MM.1S (cell line): Measurements from ENCODE around the gene CNGA3.

Experiments used
- DNase-seq: peaks from one replicate; pipeline ENCODE4 v3.0.0-alpha.2; 2015
- H2AFZ ChIP-seq: fragments of 300-600 bp; sonication (generic); 2 replicates; pipeline ENCODE4 v1.6.0; 2016; ENCODE audit warnings: antibody characterized with exemption, low read length
- H3F3A ChIP-seq: fragments of 300-600 bp; sonication (generic); 2 replicates; pipeline ENCODE4 v1.6.1; 2016; ENCODE audit warnings: mild to moderate bottlenecking, antibody characterized with exemption, low read length, moderate library complexity, mixed read lengths; ENCODE audit not compliant: insufficient read depth
- H3K27ac ChIP-seq: fragments of 300-600 bp; sonication (generic); 2 replicates; pipeline ENCODE4 v1.5.1; 2016; ENCODE audit warnings: mild to moderate bottlenecking, low read length
- H3K27me3 ChIP-seq: fragments of 300-600 bp; sonication (generic); replicated peaks from 2 replicates; pipeline ENCODE4 v1.6.0; 2016; ENCODE audit warnings: low read length; ENCODE audit not compliant: insufficient read depth
- H3K36me3 ChIP-seq: fragments of 300-600 bp; sonication (generic); replicated peaks from 2 replicates; pipeline ENCODE4 v1.6.1; 2016; ENCODE audit warnings: mild to moderate bottlenecking, low read length, mixed read lengths; ENCODE audit not compliant: insufficient read depth
- H3K4me1 ChIP-seq: fragments of 300-600 bp; sonication (generic); 2 replicates; pipeline ENCODE4 v1.6.1; 2016; ENCODE audit warnings: low read length, mixed read lengths
- H3K4me2 ChIP-seq: fragments of 300-600 bp; sonication (generic); 2 replicates; pipeline ENCODE4 v1.6.0; 2016; ENCODE audit warnings: low read depth, low read length
- H3K4me3 ChIP-seq: fragments of 300-600 bp; sonication (generic); 2 replicates; pipeline ENCODE4 v1.5.1; 2016; ENCODE audit warnings: low read length, mixed read lengths
- H3K79me2 ChIP-seq: fragments of 300-600 bp; sonication (generic); 2 replicates; pipeline ENCODE4 v1.6.1; 2016; ENCODE audit warnings: mixed run types, low read length, mixed read lengths
- H3K9ac ChIP-seq: fragments of 300-600 bp; sonication (generic); 2 replicates; pipeline ENCODE4 v1.6.1; 2016; ENCODE audit warnings: low read length, mixed read lengths
- H3K9me2 ChIP-seq: fragments of 300-600 bp; sonication (generic); replicated peaks from 2 replicates; pipeline ENCODE4 v1.6.1; 2016; ENCODE audit warnings: mild to moderate bottlenecking, low read length, mixed read lengths; ENCODE audit not compliant: insufficient read depth
- H3K9me3 ChIP-seq: fragments of 300-600 bp; sonication (generic); replicated peaks from 2 replicates; pipeline ENCODE4 v1.6.1; 2016; ENCODE audit warnings: mild to moderate bottlenecking, low read length, mixed read lengths; ENCODE audit not compliant: insufficient read depth
- H4K20me1 ChIP-seq: fragments of 300-600 bp; sonication (generic); 2 replicates; pipeline ENCODE4 v1.6.1; 2016; ENCODE audit warnings: mild to moderate bottlenecking, low read length, moderate library complexity, mixed read lengths; ENCODE audit not compliant: insufficient read depth
- CTCF ChIP-seq: fragments of 300-600 bp; sonication (generic); IDR thresholded peaks from 2 replicates; pipeline ENCODE4 v1.5.1; 2016; ENCODE audit warnings: antibody characterized with exemption, low read length, mixed read lengths
- EZH2 ChIP-seq: fragments of 300-600 bp; sonication (generic); optimal IDR thresholded peaks from 2 replicates; pipeline ENCODE3; 2017; ENCODE audit warnings: low read depth, mild to moderate bottlenecking, antibody characterized with exemption, low read length, mixed read lengths
- EZH2phosphoT487 ChIP-seq: fragments of 300-600 bp; sonication (generic); IDR thresholded peaks from 2 replicates; pipeline ENCODE4 v1.6.1; 2018; ENCODE audit warnings: antibody characterized with exemption, low read length

CNGA3 gene

DNA sequence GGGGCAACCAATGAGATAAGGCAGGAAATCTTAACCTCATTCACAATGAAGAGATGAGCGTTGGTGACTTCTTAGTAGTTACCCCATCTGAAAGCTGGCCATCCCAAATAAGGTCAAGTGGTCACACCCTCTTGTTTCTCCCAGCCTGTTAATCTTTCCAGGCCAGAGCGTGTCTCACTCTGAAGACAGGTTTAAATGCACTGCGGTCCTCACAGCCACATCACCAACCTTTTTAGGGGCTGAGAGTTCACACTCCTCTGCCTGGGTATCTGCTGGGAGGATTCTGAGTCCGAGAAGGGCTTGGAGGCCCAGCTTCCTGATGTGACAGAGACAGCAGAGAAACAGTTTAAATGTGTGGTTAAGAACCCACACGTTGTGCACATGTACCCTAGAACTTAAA, 13.3 kb upstream of the CNGA3 start:
- TF ChIP-seq CTCF (no peak), EZH2 (no peak), EZH2phosphoT487 (no peak)
- Histone ChIP-seq H3K9me3 (no peaks in the 10 kb centered on the region), H3K4me2 (no peak overlapping the region), H3K27me3 (no peaks in the 10 kb centered on the region), H3K4me3 (no peak overlapping the region), H3K9me2 (no peaks in the 10 kb centered on the region), H3K9ac (no peak overlapping the region), H3F3A (no peaks in the 10 kb centered on the region), H2AFZ (no peak overlapping the region), H3K4me1 (no peaks in the 10 kb centered on the region), H3K36me3 (no peaks in the 10 kb centered on the region), H4K20me1 (no peaks in the 10 kb centered on the region), H3K27ac (no peak overlapping the region), H3K79me2 (no peaks in the 10 kb centered on the region)
- no peak for DNase-seq

DNA sequence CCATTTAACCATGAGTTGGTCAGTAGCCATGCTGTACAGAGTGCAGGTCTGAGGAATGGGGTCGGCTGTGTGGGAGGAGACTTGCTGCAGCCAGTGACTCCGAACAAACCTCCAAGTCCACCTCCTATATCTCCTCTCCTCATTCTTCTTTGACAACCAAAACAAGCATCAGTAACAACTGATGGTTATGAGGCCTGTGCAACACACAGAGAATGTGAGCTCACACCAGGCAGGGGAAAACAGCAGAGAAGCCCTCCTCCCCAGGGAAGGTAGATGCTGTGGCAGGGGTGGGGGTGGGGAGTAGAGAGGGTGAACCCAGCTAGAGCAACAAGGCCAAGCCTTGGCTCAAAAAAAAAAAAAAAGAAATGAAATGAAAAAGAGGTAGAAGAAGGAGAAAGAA, 12.3 kb upstream of the CNGA3 start:
- H2AFZ ChIP-seq, result no peak overlapping the region
- no peaks in the 10 kb centered on the region for H3K9me2 ChIP-seq
- DNase-seq, result no peak
- H3K4me2 ChIP-seq, result no peak overlapping the region
- H3K4me1 ChIP-seq, result no peaks in the 10 kb centered on the region
- H3K79me2 ChIP-seq, result no peaks in the 10 kb centered on the region
- no peak overlapping the region for H3K4me3 ChIP-seq
- no peaks in the 10 kb centered on the region for H3K36me3 ChIP-seq
- no peaks in the 10 kb centered on the region for H3F3A ChIP-seq
- no peaks in the 10 kb centered on the region for H3K9me3 ChIP-seq
- TF ChIP-seq EZH2 (no peak), CTCF (no peak), EZH2phosphoT487 (no peak)
- H3K27ac ChIP-seq, result no peak overlapping the region
- no peak overlapping the region for H3K9ac ChIP-seq
- no peaks in the 10 kb centered on the region for H3K27me3 ChIP-seq
- H4K20me1 ChIP-seq, result no peaks in the 10 kb centered on the region

DNA sequence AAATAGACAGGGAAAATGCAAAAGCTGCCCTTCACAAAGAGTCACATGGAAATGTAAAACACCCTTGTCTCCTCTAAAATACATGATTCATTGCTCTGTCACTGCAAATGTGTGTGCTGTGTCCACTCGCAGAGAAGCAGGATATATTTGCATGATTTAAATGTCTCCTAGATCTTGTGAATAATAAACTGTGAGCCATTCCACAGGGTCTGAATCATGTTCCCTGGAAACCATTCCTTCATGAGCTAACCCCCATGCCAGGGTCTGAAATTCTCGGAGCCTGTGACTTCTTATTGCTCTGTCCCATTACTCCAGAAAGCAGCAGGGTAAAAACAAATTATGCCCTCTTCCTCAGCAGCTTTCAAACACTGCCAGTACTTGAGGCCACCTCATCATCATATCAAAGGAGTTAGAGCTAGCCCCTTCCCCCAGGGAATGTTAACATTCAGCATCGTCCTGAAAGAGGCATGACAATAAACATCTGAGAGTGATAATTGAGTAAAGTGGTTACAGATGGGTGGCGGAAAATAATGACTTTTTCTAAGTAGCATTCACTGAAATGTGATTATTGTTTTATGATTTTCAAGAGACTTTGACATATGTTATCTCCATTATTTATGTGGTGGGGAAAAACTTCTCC, 11.7 kb upstream of the CNGA3 start:
- Histone ChIP-seq H3K9ac (no peak overlapping the region), H3K9me3 (no peaks in the 10 kb centered on the region), H3K4me2 (no peak overlapping the region), H3K79me2 (no peaks in the 10 kb centered on the region), H4K20me1 (no peaks in the 10 kb centered on the region), H2AFZ (no peak overlapping the region), H3K9me2 (no peaks in the 10 kb centered on the region), H3K36me3 (no peaks in the 10 kb centered on the region), H3F3A (no peaks in the 10 kb centered on the region), H3K27me3 (no peaks in the 10 kb centered on the region), H3K4me3 (no peak overlapping the region), H3K4me1 (no peaks in the 10 kb centered on the region), H3K27ac (no peak overlapping the region)
- no peak for TF ChIP-seq CTCF
- TF ChIP-seq EZH2phosphoT487, result no peak
- TF ChIP-seq EZH2, result no peak
- no peak for DNase-seq
